Colonic mucosa (tissue), 4 donors: ENCODE measurements around the gene SHF. TPM values are rescaled to one million over a fixed set of nuclear protein-coding genes. Genes with fewer than 3 reads are reported as not detected.

Experiments
- DNase-seq: peaks from one replicate; pipeline ENCODE4 v3.0.0-alpha.2; 2020
- H3K27ac ChIP-seq: fragments of 200-600 bp; one replicate; pipeline ENCODE4 v1.8.0; 2021
- H3K27me3 ChIP-seq: fragments of 200-600 bp; one replicate; pipeline ENCODE4 v1.8.0; 2021
- H3K36me3 ChIP-seq: fragments of 200-600 bp; one replicate; pipeline ENCODE4 v1.8.0; 2021
- H3K4me1 ChIP-seq: fragments of 200-600 bp; one replicate; pipeline ENCODE4 v1.8.0; 2021; ENCODE audit warnings: mild to moderate bottlenecking
- H3K4me3 ChIP-seq: fragments of 200-600 bp; one replicate; pipeline ENCODE4 v1.8.0; 2021
- H3K9ac ChIP-seq, 2 donors: one replicate each; pipeline ENCODE4 v1.7.0; 2013; ENCODE audit warnings: control low read depth in 2 of 2, low read depth in 2 of 2, low read length in 2 of 2
- H3K9me3 ChIP-seq: fragments of 200-600 bp; one replicate; pipeline ENCODE4 v1.8.0; 2021
- intact Hi-C: fragments of 100-400 bp; cut with DNase I; formaldehyde crosslinking; loops from one replicate; pipeline ENCODE4 v1.14.1; 2022
- total RNA-seq, 2 donors: library from RNA; stranded (reverse); fragmentation: NEBNext Ultra II Directional in 1 of 2; extraction: Animal tissue kit (Norgen Biotek cat#: 25700) in 1 of 2; gene quantifications; one replicate each; pipeline ENCODE4 v1.2.1, GENCODE V29; 2021
- TF ChIP-seq, protein P1 (sequence below): fragments of 200-600 bp; IDR thresholded peaks from one replicate; pipeline ENCODE4 v1.8.0; 2022; ENCODE audit warnings: antibody characterized with exemption, mild to moderate bottlenecking
- donor health status: healthy.
- donor health status: DM: no; HTN: no; CAD: no.
- donor health status: DM: no; HTN: no; CAD: no.

The SHF gene
- total RNA-seq, 2 donors from 2014 or later: 8.7 to 14.7 TPM

DNA sequence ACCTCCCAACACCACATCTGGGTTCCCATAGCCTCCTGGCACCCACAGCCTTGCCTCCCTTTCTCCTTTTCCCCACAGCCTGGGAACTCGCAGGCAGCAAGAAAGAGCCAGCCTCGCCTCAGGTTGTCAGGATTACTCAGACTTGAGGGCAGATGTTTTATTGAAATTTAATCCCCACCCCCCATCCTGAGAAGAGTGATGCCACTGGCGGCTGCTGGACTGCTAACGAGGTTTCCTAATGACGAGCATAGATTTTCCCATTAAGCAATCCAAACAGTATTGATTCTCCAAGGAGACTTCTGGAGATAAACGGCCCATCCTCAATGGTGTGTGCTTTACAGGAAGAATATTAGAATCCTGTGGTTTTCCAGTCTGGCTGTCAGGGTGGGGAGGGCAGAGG is 13.7 kb downstream of the SHF start:
- DNase-seq: no peak
- H3K4me3 ChIP-seq: no peak overlapping the region
- intact Hi-C loops: no loop called here
- TF ChIP-seq, protein P1, sequence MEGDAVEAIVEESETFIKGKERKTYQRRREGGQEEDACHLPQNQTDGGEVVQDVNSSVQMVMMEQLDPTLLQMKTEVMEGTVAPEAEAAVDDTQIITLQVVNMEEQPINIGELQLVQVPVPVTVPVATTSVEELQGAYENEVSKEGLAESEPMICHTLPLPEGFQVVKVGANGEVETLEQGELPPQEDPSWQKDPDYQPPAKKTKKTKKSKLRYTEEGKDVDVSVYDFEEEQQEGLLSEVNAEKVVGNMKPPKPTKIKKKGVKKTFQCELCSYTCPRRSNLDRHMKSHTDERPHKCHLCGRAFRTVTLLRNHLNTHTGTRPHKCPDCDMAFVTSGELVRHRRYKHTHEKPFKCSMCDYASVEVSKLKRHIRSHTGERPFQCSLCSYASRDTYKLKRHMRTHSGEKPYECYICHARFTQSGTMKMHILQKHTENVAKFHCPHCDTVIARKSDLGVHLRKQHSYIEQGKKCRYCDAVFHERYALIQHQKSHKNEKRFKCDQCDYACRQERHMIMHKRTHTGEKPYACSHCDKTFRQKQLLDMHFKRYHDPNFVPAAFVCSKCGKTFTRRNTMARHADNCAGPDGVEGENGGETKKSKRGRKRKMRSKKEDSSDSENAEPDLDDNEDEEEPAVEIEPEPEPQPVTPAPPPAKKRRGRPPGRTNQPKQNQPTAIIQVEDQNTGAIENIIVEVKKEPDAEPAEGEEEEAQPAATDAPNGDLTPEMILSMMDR: no peak
- H3K4me1 ChIP-seq: peaks cover under 1% of the 10 kb centered on the region
- no peaks in the 10 kb centered on the region for H3K27me3 ChIP-seq
- H3K36me3 ChIP-seq: no peaks in the 10 kb centered on the region
- H3K9ac ChIP-seq: no peak overlapping the region
- H3K9me3 ChIP-seq: no peaks in the 10 kb centered on the region
- no peak overlapping the region for H3K27ac ChIP-seq

DNA sequence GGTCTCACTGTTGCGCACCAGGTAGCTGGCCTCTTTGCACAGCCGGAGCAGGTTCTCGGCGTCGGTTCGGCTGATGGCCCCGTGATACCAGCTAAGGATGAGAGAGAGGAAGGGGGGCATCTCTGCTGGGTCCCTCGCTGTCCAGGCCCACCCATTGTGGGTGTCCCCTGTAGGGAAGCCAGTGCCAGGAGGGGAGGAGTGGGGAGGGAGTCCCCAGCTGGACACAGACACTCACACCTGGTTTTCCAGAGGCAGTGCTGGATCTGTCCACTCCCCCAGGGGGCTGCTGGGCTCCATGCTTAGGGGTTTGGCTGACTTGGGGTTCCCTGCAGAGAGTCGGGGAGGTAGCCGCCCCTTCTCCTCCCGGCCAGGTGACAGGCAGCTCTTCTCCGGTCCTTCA is 15.9 kb downstream of the SHF start:
- no peak for DNase-seq
- H3K27me3 ChIP-seq: no peaks in the 10 kb centered on the region
- H3K9me3 ChIP-seq: no peaks in the 10 kb centered on the region
- H3K4me3 ChIP-seq: no peak overlapping the region
- no peaks in the 10 kb centered on the region for H3K36me3 ChIP-seq
- TF ChIP-seq, protein P1: no peak
- no peak overlapping the region for H3K9ac ChIP-seq
- H3K4me1 ChIP-seq: no peaks in the 10 kb centered on the region
- no peak overlapping the region for H3K27ac ChIP-seq
- intact Hi-C loops: no loop called here

DNA sequence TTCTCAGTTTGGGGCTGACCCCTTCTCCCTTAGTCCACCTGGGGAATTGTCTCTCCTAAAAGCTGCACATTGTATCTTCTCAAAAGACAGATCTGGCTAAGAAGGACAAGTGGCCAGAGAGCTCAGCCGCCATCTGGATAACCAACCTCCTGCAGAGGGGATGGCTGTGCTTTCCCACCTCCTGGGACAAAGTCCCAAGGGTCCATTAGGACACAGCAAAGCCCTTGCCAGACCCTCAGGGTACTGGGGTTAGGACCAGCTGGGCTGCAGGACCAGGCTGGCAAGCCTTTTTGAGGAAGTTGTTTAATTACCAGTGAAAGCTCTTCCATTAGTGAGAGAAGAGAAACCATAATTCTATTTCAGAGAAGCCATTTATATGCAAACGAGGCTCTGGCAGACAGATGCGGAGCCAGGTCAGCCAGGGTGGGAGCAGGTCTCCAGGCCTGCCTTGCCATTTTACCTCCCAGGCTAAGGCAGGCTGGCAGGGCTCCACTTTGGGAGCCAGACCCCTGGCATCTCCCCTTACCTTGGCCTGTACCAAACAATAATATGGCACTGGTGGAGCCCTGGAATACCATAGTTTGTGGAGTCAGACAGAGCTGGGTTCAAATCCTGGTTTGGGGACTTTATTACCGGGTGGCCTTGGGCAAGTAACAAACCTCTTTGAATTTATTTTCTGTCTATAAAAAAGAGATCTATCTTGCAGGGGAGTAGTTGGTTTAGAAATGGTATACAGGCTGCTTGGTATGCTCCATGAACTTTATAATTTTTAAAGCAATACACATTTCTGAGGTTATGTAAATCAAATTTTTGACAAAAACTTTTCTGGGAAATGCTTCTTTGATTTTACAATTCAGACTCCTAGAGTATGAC is 17.9 kb downstream of the SHF start:
- DNase-seq: no peak
- intact Hi-C loops: loop anchor here (5.0 to 10.0 kb wide), 2 partner anchors 32 to 225 kb away; no protein-coding TSS in a partner anchor
- H3K27ac ChIP-seq: no peak overlapping the region
- H3K9ac ChIP-seq: no peak overlapping the region
- no peak overlapping the region for H3K4me3 ChIP-seq
- TF ChIP-seq, protein P1: no peak
- H3K4me1 ChIP-seq: no peaks in the 10 kb centered on the region
- H3K36me3 ChIP-seq: no peaks in the 10 kb centered on the region
- H3K9me3 ChIP-seq: no peaks in the 10 kb centered on the region
- no peaks in the 10 kb centered on the region for H3K27me3 ChIP-seq

DNA sequence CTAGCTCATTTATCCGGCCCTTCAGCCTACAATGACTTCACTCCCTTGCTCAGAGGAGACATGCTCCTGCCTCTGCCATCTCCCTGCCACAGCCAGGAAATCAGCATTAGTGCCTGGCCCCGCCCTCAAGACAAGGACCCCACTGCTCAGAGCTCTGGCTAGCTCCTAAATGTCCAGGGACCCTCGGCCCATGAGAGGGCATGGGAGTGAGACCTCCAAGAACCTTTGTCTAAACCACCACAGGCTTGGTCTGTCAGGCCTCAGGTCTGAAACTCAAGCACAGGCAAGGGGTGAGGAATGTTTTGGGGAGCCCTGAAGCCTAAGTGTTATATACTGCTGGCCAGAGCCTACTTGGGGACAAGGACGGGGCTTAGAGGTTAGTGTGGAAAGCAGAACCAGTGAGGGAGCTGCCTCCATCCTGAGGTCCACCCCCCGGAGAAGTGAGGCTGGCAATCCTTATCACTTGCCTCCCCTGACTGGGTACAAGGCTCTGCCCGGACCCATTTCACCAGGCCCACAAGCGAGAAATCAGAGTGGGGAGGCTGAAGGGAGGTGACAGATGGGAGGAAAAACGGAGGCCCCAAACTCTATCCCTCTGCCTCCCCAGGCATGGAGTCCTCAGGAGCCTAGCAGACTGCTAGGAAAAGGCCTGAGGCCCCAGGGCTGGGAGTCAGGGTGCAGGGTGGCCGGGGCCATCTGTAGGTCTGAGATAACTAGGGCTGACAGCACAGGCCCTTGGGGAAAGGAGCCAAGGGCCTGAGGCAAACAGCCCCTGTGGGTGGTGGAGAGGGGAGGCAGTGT is 18.8 kb downstream of the SHF start:
- TF ChIP-seq, protein P1: no peak
- no peak overlapping the region for H3K27ac ChIP-seq
- intact Hi-C loops: loop anchor here (5.0 to 10.0 kb wide), 2 partner anchors 33 to 226 kb away; no protein-coding TSS in a partner anchor
- no peaks in the 10 kb centered on the region for H3K9me3 ChIP-seq
- no peaks in the 10 kb centered on the region for H3K36me3 ChIP-seq
- no peaks in the 10 kb centered on the region for H3K27me3 ChIP-seq
- no peak overlapping the region for H3K9ac ChIP-seq
- DNase-seq: no peak
- H3K4me3 ChIP-seq: no peak overlapping the region
- no peaks in the 10 kb centered on the region for H3K4me1 ChIP-seq

DNA sequence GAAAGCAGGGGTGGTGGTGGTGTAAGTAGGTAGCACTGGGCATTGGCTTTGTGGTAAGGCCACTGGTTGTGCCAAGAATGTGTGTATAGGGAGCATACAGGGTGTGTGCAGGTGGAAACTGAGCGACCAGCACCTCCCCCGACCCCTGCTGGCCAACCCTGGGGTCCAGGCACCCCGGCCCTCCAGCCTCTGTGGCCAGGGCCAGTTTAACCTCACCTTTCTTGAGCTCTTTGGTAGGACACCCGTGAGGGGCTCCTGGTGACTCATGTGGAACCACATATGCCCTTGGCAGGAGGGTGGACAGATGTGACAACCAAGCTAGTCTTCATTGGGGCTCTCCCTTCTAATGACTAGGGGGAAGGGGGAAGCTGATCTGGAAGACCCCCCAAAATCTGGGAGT is 19.5 kb downstream of the SHF start:
- H3K36me3 ChIP-seq: no peaks in the 10 kb centered on the region
- H3K9ac ChIP-seq: no peak overlapping the region
- TF ChIP-seq, protein P1: no peak
- H3K27ac ChIP-seq: no peak overlapping the region
- no peaks in the 10 kb centered on the region for H3K4me1 ChIP-seq
- no peak overlapping the region for H3K4me3 ChIP-seq
- DNase-seq: no peak
- intact Hi-C loops: loop anchor here (5.0 to 10.0 kb wide), 2 partner anchors 34 to 227 kb away; no protein-coding TSS in a partner anchor
- no peaks in the 10 kb centered on the region for H3K9me3 ChIP-seq
- H3K27me3 ChIP-seq: no peaks in the 10 kb centered on the region
